ENCODE data around the gene RBBP9.

GRCh38 chr20:18443886-18444285 is 53.1 kb downstream of the RBBP9 start:
- TF ChIP-seq POLR2A (IDR thresholded peaks at IDR 0.05; ENCODE audit: low read length) (no peak), GATA1 (IDR thresholded peaks at IDR 0.05; ENCODE audit: low read depth, low read length) (no peak)

Measured in erythroblast (primary cell).